GM18867 (cell line): ENCODE results near the gene LMBRD1.

Source experiments
- ATAC-seq: cut with Tn5 transposase; IDR thresholded peaks from one replicate; pipeline ENCODE4 v1.9.1; 2021; ENCODE audit warnings: mild to moderate bottlenecking, moderate library complexity; ENCODE audit not compliant: unreplicated experiment

The LMBRD1 gene

GRCh38 chr6:69643688-69644087 lies 153.1 kb downstream of the LMBRD1 start:
- ATAC-seq, result no peak

DNA sequence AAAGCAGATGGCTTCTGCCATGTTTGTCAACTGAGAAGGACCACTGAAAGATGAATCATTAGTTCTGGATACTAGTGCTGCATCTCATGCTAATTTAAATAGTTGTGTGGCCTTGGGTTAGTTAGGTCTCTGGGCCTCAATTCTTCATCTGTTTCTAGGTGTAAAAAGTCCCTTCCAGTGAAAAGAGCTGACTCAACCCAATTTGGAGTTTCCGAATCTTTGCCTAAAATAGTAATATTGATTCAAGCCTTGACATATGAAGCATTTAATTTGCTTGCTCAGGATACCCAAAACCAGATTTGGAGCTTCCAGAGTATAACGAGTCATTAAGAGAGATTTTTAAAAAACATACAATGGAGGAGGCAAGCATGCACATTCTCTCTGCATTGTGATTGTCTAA lies 163.9 kb downstream of the LMBRD1 start:
- no peak for ATAC-seq

DNA sequence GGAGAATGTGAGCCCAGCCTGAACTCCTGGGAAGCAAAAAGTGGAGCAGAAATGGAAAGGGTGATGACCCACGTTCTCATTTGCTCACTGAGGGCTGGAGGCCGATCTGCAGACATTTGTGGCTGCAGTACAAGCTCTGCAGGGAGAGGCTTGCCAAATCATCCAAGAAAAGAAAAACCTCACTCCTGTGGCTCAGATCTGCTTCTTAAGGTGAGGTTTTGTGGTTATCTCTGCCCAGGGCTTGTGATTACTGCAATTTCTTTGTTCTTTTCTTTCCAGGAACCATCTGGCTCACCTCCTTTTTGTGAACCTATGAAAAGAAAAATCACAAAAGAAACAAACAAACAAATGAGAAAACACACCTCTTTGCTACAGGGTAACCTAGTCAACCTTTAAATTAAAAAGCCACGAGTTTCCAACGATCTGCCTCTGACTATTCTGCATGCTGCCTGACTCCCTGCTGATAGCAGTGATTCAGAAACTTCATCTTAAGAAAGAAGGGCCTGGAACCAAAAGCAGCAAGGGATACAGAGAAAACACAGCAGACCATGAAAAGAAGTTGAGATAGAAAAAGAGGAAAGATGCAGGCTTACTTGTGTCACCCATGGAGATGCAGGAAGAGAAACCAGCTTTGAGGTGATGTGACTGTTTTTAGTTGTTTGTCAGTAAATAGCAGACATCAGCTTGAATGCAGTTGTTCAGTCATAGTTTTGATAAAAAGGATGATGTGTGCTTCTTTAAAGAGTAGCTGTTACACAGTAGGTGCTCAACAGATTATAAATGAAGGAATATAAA lies 165.1 kb downstream of the LMBRD1 start:
- no peak for ATAC-seq

DNA sequence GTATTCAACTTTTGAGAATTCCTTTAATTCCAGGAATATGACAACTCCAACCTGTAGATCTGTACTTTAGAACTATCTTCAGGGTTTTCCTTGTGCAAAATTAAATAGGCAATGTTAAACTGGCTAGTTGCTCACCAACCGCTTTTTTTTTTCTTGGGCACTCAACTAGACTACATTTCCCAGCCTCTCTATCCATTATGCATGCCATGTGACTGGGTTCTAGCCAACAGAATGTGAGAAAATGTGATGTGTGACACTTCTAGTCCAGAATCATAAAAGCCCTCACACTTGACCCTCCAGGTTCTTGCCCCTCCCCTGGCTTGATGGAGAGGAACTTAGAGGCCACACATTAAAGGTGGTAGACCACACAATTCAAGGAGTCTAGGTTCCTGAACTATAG lies 166.0 kb downstream of the LMBRD1 start:
- ATAC-seq, result no peak

DNA sequence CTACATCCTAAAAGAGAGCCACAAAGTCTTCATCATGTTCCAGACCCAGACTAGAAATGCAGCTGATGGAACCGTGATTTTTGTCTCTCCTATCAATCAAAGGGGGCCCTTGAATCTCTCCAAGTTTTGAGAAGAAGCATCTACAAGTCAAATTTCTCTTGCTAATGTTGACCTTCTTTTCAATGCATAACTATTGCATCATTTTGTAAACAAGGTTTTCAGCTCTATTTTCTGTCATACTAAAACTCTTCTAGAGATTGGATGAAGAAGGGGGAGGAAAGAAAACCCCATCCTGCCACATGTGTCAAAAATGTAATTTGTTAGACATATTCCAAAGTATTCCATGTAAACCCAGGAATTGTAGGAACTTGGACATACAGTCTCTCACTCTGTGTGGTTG lies 169.2 kb downstream of the LMBRD1 start:
- ATAC-seq, result no peak

DNA sequence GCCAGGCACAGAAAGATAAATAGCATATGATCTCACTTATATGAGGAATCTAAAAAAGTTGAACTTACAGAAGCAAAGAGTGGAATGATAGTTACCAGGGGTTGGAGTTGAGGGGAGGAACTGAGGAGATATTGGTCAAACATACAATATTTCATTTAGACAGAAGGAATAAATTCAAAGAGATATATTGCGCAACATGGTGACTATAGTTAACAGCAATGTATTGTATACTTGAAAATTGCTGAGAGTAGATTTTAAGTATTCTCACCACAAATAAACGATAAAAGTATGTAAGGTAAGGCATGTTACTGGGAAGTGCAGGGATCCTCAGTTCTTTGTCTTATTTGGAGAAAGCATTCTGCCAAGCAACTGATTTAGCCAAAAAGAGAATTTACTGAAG lies 171.9 kb downstream of the LMBRD1 start:
- no peak for ATAC-seq
